Measurements from ENCODE around the gene BABAM2. TPM values are rescaled to one million over a fixed set of nuclear protein-coding genes. Genes with fewer than 3 reads are reported as not detected.

BABAM2 gene
- total and polyA plus RNA-seq, 10 of the 15 experiments (the other 5 are each of a cell fraction or from before 2014, with no cell fraction given) = 30.7 to 59.9 (median 44.5) TPM

- POLR2A ChIA-PET = no interaction called here
- WGBS (ENCODE audit: insufficient coverage, insufficient replicate concordance, low lambda C conversion rate, missing lambda C conversion rate) = 29% methylated on average over 5 of the region's 5 CpGs
Observed at GRCh38 chr2:28374331-28374730, 483.8 kb downstream of the BABAM2 start.

More at GRCh38 chr2:28374331-28374730, 483.8 kb downstream of the BABAM2 start:
- FAIRE-seq = no peak
- Histone ChIP-seq H2AFZ (ENCODE audit: control insufficient read depth, low read depth, low read length) (no peak overlapping the region), H3K36me3 (ENCODE audit: control insufficient read depth in 2 of 2, insufficient read depth in 2 of 2, low read length in 1 of 2) (no peaks in the 10 kb centered on the region), H3K9me3 (replicated peaks; ENCODE audit: control insufficient read depth, insufficient read depth, low read length) (no peaks in the 10 kb centered on the region), H3K4me2 (ENCODE audit: control insufficient read depth, insufficient read depth) (no peak overlapping the region), H3K27ac (ENCODE audit: control insufficient read depth, insufficient read depth) (no peak overlapping the region), H3K4me3 (no peak overlapping the region), H3K79me2 (ENCODE audit: control insufficient read depth, insufficient read depth, low read length) (no peaks in the 10 kb centered on the region), H3K4me1 (ENCODE audit: control insufficient read depth, insufficient read depth, low read length) (no peaks in the 10 kb centered on the region), H3K9ac (ENCODE audit: control insufficient read depth, insufficient read depth, low read length) (no peak overlapping the region), H4K20me1 (ENCODE audit: control insufficient read depth, insufficient read depth) (no peaks in the 10 kb centered on the region), H3K27me3 (replicated peaks in 1 of 2; ENCODE audit: control insufficient read depth in 2 of 2, insufficient read depth in 2 of 2, low read length in 1 of 2) (no peaks in the 10 kb centered on the region; a peak in 2 of 4 replicates)
- intact Hi-C loops (cut with micrococcal nuclease; ENCODE audit: unreplicated experiment) = no loop called here
- no peak for DNase-seq (ENCODE audit: low read depth, low spot score)
- BruUV-seq (replicated peaks) = no TSS peak
- ChIA-PET SMC1A (ENCODE audit: uncharacterized antibody, unreplicated experiment) (interaction anchor here (0.6 kb wide), 1 partner anchor 281 kb away, joined by 3 read pairs; no protein-coding TSS in a partner anchor), RAD21 (ENCODE audit: unreplicated experiment) (no interaction called here), CTCF (no interaction called here)
- ATAC-seq = no peak
- in situ Hi-C loops (cut with MboI) = no loop called here
- TF ChIP-seq MYB (IDR thresholded peaks at IDR 0.05; ENCODE audit: borderline replicate concordance, low read depth, low read length) (no peak), IKZF1 (conservative IDR thresholded peaks at IDR 0.05) (no peak), TBL1XR1 (IDR thresholded peaks at IDR 0.05; ENCODE audit: low read depth, low read length) (no peak), CREB1 (IDR thresholded peaks at IDR 0.05; ENCODE audit: low read depth) (no peak), PRDM15 (CRISPR knock-in tag; IDR thresholded peaks at IDR 0.05) (no peak), CBX3 (IDR thresholded peaks at IDR 0.05; ENCODE audit: borderline replicate concordance, low read depth) (no peak)
- TF ChIP-seq, protein P1, sequence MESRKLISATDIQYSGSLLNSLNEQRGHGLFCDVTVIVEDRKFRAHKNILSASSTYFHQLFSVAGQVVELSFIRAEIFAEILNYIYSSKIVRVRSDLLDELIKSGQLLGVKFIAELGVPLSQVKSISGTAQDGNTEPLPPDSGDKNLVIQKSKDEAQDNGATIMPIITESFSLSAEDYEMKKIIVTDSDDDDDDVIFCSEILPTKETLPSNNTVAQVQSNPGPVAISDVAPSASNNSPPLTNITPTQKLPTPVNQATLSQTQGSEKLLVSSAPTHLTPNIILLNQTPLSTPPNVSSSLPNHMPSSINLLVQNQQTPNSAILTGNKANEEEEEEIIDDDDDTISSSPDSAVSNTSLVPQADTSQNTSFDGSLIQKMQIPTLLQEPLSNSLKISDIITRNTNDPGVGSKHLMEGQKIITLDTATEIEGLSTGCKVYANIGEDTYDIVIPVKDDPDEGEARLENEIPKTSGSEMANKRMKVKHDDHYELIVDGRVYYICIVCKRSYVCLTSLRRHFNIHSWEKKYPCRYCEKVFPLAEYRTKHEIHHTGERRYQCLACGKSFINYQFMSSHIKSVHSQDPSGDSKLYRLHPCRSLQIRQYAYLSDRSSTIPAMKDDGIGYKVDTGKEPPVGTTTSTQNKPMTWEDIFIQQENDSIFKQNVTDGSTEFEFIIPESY (IDR thresholded peaks at IDR 0.05) = no peak
